NB4 (cell line): ENCODE measurements around the gene CAP1.
"Not testable (repeated sequence)": the region's sequence is repeated elsewhere in the genome, so short reads cannot be mapped to it uniquely, and the experiment has no call there.

ENCODE experiments used
- DNase-seq: peaks from one replicate; pipeline ENCODE4 v3.0.0; 2010; ENCODE audit warnings: low read depth
- H3K4me3 ChIP-seq: one replicate; pipeline ENCODE4 v1.5.1; 2011; ENCODE audit warnings: mild to moderate bottlenecking, low read depth, low read length, moderate library complexity
- MYC ChIP-seq: IDR thresholded peaks from 2 replicates; pipeline ENCODE4 v1.6.1; 2011; ENCODE audit warnings: low read depth, low read length
- POLR2A ChIP-seq: IDR thresholded peaks from 2 replicates; pipeline ENCODE4 v1.6.1; 2011; ENCODE audit warnings: mild to moderate bottlenecking; ENCODE audit not compliant: insufficient read length; ENCODE audit errors: extremely low read depth
- TF ChIP-seq, protein P1 (sequence below): IDR thresholded peaks from one replicate; pipeline ENCODE4 v1.5.1; 2012; ENCODE audit warnings: low read depth, low read length
- TF ChIP-seq, protein P2 (sequence below): IDR thresholded peaks from 2 replicates; pipeline ENCODE4 v1.6.1; 2011; ENCODE audit warnings: low read depth, low read length

CAP1 gene

DNA sequence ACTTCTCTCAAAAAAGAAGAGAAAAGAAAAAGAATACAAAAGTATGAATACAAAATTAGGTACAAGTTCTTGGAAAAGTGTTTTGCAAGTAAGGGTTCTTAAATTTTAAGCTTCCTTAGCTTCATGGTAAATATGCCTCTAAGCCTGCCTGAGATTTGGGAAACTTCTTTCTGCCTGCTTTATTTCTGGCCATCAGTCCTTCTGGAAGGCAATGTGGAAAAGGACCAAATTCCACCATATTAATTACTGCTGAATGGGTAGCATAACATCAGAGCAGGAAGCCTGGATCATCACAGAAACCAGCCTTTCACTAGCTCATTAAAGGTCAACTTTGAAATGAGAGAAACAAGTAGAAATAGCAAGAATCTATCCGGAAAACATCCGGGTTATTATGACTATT is 39.1 kb upstream of the CAP1 start:
- DNase-seq = no peak
- no peak overlapping the region for H3K4me3 ChIP-seq
- TF ChIP-seq, protein P1, sequence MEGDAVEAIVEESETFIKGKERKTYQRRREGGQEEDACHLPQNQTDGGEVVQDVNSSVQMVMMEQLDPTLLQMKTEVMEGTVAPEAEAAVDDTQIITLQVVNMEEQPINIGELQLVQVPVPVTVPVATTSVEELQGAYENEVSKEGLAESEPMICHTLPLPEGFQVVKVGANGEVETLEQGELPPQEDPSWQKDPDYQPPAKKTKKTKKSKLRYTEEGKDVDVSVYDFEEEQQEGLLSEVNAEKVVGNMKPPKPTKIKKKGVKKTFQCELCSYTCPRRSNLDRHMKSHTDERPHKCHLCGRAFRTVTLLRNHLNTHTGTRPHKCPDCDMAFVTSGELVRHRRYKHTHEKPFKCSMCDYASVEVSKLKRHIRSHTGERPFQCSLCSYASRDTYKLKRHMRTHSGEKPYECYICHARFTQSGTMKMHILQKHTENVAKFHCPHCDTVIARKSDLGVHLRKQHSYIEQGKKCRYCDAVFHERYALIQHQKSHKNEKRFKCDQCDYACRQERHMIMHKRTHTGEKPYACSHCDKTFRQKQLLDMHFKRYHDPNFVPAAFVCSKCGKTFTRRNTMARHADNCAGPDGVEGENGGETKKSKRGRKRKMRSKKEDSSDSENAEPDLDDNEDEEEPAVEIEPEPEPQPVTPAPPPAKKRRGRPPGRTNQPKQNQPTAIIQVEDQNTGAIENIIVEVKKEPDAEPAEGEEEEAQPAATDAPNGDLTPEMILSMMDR = no peak
- TF ChIP-seq, protein P2, sequence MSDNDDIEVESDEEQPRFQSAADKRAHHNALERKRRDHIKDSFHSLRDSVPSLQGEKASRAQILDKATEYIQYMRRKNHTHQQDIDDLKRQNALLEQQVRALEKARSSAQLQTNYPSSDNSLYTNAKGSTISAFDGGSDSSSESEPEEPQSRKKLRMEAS = no peak
- no peak for TF ChIP-seq MYC
- no peak for TF ChIP-seq POLR2A

DNA sequence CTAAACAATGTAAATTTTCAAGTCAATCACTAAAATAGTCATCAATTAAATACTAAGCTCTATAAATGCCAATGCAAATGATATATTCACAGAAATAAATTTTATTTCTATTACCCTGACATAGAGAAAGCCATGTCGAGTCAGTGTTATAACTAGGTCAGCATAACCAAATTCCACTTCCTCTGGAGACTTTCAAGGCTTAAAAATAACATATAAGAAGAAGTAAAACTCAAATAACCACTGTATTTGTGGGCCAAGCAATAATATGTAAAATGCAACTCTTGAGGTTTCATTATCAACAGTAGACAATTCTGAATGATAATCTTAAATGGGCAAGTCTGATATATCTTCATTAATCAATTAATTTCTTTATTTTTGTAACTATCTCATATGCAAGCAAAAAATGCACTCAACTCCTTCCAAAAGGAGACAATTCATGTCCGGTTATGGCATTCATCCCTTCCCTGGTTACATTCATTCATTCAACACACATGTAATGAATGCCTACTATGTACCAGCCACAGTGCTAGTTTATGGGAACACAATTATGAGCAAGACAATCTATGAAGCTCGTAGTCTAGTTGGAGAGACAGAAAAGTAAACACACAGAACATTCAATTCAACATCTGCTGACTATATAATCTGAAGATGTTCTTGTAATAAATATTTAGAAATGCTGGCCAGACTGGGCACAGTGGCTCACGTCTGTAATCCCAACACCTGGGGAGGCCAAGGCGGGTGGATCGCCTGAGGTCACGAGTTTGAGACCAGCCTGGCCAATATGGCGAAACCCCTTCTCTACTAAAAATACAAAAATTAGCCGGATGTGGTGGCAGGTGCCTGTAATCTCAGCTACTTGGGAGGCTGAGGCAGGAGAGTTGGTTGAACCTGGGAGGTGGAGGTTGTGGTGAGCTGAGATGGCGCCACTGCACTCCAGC is 37.1 kb upstream of the CAP1 start:
- H3K4me3 ChIP-seq = no peak overlapping the region
- TF ChIP-seq POLR2A (no peak), MYC (no peak)
- TF ChIP-seq, protein P1 = no peak
- TF ChIP-seq, protein P2 = no peak
- no peak for DNase-seq

DNA sequence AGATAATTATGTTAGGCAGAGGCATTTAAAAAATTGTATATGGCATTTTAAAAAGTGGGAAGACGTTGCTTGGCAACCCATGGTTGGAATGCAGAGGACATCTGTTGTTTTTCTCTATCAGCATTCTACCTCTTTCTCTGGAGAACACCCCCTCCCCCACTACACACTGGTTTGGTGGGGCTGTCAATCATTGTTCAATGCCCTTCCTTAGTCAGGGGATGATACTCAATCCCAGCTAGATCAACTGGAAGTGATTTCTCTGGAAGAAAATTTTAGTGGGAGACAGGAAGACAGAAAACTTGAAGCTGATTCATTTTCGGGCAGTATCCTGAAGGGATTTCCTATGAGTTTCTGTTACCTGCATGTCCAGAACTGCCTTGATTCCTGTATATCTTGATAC is 35.7 kb upstream of the CAP1 start:
- no peak for TF ChIP-seq POLR2A
- TF ChIP-seq, protein P2 = no peak
- no peak overlapping the region for H3K4me3 ChIP-seq
- no peak for DNase-seq

DNA sequence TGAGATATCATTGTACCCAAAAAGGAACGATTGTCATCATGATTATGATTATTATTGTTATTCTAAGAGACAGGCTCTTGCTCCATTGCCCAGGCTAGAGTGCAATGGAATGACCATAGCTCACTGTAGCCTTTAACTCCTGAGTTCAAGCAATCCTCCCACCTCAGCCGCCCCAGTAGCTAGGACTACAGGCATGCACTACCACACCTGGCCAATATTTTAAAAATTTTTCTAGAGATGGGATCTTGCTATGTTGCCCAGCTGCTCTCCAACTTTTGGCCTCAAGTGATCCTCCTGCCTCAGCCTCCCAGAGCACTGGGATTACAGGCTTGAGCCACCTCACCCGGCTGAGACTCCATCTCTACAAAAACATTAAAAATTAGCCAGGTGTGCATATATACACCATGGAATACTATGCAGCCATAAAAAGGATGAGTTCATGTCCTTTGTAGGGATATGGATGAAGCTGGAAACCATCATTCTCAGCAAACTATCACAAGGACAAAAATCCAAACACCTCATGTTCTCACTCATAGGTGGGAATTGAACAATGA is 33.0 kb upstream of the CAP1 start:
- DNase-seq, H3K4me3 ChIP-seq: not testable (repeated sequence)

DNA sequence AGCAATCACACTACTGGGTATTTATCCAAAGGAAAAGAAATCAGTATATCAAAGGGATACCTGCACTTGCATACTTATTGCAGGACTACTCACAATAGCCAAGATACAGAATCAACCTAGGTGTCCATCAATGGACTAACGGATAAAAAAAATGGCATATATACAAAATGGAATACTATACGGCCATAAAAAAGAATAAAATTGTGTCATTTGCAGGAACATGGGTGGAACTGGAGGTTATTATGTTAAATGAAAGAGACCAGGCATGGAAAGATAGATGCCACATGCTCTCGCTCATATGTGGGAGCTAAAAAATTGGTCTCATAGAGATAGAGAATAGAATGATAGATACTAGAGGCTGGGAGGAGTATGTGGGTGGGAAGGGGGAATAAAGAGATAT is 29.3 kb upstream of the CAP1 start:
- TF ChIP-seq, protein P1 = no peak
- TF ChIP-seq, protein P2 = no peak
- TF ChIP-seq POLR2A (no peak), MYC (no peak)
- H3K4me3 ChIP-seq = no peak overlapping the region
- DNase-seq = no peak

DNA sequence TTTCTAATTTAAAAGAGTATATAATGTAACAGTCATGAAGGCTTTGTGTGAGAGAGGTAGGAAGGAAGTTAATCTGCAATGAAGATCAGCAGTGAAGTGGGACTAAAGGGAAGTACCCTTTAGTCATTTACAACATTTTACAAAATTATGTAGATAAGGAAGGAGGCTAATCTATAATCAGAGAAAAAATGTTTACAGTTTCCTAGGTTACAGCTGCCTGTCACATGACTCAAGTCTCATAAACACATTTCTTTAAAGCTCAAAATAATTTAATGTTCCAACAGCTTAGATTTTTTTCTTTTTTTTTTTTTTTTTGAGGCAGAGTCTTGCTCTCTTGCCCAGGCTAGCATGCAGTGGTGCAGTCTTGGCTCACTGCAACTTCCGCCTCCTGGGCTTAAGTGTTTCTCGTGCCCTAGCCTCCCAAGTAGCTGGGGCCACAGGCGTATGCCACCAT is 26.2 kb upstream of the CAP1 start:
- TF ChIP-seq, protein P1 = no peak
- TF ChIP-seq MYC (no peak), POLR2A (no peak)
- TF ChIP-seq, protein P2 = no peak
- no peak overlapping the region for H3K4me3 ChIP-seq
- DNase-seq = peak; percentile 47
